ENCODE measurements around the gene KPNA3.

DNA sequence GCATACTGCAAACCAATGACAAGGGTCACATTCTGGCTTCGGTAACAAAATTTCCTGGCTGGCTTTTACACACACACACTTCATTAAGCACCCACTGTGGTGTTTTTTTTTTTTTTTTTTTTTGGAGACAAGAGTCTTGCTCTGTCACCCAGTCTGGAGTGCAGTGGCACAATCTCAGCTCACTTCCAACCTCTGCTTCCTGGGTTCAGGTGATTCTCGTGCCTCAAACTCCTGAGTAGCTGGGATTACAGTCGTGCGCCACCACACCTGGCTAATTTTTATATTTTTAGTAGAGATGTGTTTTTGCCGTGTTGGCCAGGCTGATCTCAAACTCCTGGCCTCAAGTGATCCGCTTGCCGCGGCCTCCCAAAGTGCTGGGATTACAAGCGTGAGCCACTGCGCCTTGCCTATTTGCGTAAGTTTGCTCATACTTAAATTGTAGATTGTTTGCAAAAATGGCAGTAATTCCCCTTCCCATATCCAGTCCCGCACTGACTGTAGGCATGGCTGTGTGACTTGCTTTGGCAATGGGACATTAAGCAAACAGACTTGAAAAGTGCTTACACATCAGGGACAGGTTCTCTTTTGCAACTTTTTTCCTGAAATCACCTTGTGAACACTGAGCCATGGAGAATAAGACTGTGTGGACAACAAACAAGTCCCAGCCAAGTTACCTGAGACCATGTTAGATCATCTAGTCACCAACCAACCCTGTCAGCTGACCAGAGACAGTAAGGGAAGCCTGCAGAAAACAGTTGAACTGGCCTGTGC lies 59.1 kb downstream of the KPNA3 start:
- TF ChIP-seq, protein P1, sequence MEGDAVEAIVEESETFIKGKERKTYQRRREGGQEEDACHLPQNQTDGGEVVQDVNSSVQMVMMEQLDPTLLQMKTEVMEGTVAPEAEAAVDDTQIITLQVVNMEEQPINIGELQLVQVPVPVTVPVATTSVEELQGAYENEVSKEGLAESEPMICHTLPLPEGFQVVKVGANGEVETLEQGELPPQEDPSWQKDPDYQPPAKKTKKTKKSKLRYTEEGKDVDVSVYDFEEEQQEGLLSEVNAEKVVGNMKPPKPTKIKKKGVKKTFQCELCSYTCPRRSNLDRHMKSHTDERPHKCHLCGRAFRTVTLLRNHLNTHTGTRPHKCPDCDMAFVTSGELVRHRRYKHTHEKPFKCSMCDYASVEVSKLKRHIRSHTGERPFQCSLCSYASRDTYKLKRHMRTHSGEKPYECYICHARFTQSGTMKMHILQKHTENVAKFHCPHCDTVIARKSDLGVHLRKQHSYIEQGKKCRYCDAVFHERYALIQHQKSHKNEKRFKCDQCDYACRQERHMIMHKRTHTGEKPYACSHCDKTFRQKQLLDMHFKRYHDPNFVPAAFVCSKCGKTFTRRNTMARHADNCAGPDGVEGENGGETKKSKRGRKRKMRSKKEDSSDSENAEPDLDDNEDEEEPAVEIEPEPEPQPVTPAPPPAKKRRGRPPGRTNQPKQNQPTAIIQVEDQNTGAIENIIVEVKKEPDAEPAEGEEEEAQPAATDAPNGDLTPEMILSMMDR (conservative IDR thresholded peaks at IDR 0.05 in 1 of 2, IDR thresholded peaks at IDR 0.05 in 1 of 2; ENCODE audit: extremely low read depth in 1 of 2, insufficient read depth in 1 of 2, low read depth in 1 of 2, low read length in 2 of 2): no peak
- TF ChIP-seq EZH2 (IDR thresholded peaks at IDR 0.05; ENCODE audit: borderline replicate concordance, low read length): no peak

Measured in mammary epithelial cell (primary cell).